ENCODE measurements around the gene SPIRE2. TPM values are rescaled to one million over a fixed set of nuclear protein-coding genes. Genes with fewer than 3 reads are reported as not detected.
A peak's percentile ranks its signal among the peaks of the same experiment; 100 is the strongest.

The SPIRE2 gene
- total and polyA plus RNA-seq, 2 of the 4 experiments (the other 2 are of a cell fraction) = 0.72 to 1.9 TPM

DNA sequence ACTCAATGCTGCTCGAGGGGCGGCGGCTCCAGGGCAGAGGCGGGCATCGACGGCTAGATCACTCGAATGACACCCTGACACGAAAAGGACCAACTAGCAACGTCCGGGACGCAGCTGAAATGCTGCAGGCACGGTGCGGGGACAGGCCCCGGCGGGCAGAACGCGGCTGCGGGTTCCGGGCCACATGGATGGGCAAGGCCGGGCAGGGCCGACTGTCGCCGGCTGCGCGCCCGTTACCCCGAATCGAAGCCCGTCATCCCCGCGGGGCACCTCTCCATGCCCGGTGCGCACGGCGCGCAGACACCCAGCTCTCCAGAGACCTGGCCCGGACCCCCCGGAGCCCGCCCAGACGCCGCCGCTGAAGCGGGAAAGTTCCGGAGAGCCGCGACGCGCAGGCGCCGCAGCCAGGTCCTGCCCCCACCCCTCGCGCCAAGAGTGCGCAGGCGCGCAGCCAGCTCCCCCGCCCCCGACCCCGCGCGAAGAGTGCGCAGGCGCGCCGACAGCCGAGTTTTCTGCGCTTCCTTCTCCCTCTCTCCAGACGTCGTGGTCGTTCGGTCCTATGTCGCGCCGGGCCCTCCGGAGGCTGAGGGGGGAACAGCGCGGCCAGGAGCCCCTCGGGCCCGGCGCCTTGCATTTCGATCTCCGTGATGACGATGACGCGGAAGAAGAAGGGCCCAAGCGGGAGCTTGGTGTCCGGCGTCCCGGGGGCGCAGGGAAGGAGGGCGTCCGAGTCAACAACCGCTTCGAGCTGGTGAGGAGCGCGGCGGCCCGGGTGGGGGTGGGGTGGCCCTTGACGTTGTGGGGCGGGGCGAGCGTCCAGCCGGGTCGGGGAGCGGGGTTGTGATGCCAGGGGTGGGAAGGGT is 45.1 kb downstream of the SPIRE2 start, which contains the start of gene TCF25:
TCF25 (plus strand) TSS at position 484 of the 863 bp plus-strand sequence; CDS start at position 560, 76 bp downstream.
- H4K5ac ChIP-seq (ENCODE audit: low read depth, low read length) = peak within 1 kb of the TSS; percentile 97
- H3K4me2 ChIP-seq (ENCODE audit: low read depth, low read length) = peak within 1 kb of the TSS; percentile 89
- H3K56ac ChIP-seq (ENCODE audit: extremely low read depth, insufficient read depth, low read length) = peak within 1 kb of the TSS; percentile 98
- peak within 1 kb of the TSS; percentile 100 for H2AK9ac ChIP-seq (replicated peaks; ENCODE audit: low read depth, low read length, poor library complexity)
- peak within 1 kb of the TSS; percentile 99 to 100 for H4K8ac ChIP-seq (ENCODE audit: low read depth in 2 of 2, low read length in 2 of 2)
- peak within 1 kb of the TSS; percentile 99 for H3K14ac ChIP-seq (replicated peaks; ENCODE audit: low read depth, low read length)
- peak within 1 kb of the TSS; percentile 96 for H3K4me3 ChIP-seq (ENCODE audit: insufficient read depth, low read depth, low read length)
- dilution Hi-C loops (cut with HindIII; ENCODE audit: low sequenced_read_pairs, unreplicated experiment) (no loop called here), in situ Hi-C loops (cut with MboI; ENCODE audit: low sequenced_read_pairs) (no loop called here), intact Hi-C loops (cut with micrococcal nuclease) (no loop called here)
- CTCF ChIA-PET = interaction anchor here (0.6 kb wide), 1 partner anchor 9 kb away, joined by 3 read pairs; no protein-coding TSS in a partner anchor
- TF ChIP-seq RFX5 (IDR thresholded peaks at IDR 0.05; ENCODE audit: low read depth, low read length) (no peak), FOS (IDR thresholded peaks at IDR 0.05; ENCODE audit: low read depth, low read length) (no peak), USF2 (IDR thresholded peaks at IDR 0.05; ENCODE audit: low read depth, low read length) (no peak), MAZ (IDR thresholded peaks at IDR 0.05; ENCODE audit: borderline replicate concordance, low read depth, low read length) (peak; percentile 70; the same call in 1 of the 2 replicates), POLR2A (IDR thresholded peaks at IDR 0.05; ENCODE audit: low read depth, low read length) (peak; percentile 95), ELK1 (IDR thresholded peaks at IDR 0.05; ENCODE audit: borderline replicate concordance, low read depth, low read length) (no peak), CHD1 (IDR thresholded peaks at IDR 0.05; ENCODE audit: low read depth, low read length) (no peak; the same call in 1 of the 2 replicates), MXI1 (IDR thresholded peaks at IDR 0.05; ENCODE audit: borderline replicate concordance, low read depth, low read length) (no peak; the same call in 1 of the 2 replicates), BHLHE40 (IDR thresholded peaks at IDR 0.05; ENCODE audit: low read depth, low read length) (no peak), CEBPB (IDR thresholded peaks at IDR 0.05; ENCODE audit: low read depth, low read length) (no peak), MAFK (IDR thresholded peaks at IDR 0.05; ENCODE audit: low read depth, low read length) (no peak)
- TF ChIP-seq, protein P1, sequence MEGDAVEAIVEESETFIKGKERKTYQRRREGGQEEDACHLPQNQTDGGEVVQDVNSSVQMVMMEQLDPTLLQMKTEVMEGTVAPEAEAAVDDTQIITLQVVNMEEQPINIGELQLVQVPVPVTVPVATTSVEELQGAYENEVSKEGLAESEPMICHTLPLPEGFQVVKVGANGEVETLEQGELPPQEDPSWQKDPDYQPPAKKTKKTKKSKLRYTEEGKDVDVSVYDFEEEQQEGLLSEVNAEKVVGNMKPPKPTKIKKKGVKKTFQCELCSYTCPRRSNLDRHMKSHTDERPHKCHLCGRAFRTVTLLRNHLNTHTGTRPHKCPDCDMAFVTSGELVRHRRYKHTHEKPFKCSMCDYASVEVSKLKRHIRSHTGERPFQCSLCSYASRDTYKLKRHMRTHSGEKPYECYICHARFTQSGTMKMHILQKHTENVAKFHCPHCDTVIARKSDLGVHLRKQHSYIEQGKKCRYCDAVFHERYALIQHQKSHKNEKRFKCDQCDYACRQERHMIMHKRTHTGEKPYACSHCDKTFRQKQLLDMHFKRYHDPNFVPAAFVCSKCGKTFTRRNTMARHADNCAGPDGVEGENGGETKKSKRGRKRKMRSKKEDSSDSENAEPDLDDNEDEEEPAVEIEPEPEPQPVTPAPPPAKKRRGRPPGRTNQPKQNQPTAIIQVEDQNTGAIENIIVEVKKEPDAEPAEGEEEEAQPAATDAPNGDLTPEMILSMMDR (conservative IDR thresholded peaks at IDR 0.05; ENCODE audit: low read depth, low read length) = no peak
- H3K9me3 ChIP-seq (ENCODE audit: control insufficient read depth, insufficient read depth, low read length) = no peaks in the 10 kb centered on the region
- peaks cover 14% of the 10 kb centered on the region for H3K36me3 ChIP-seq (ENCODE audit: control insufficient read depth, insufficient read depth, low read length)
- peak; percentile 49 for ATAC-seq (ENCODE audit: low read depth)
- peak within 1 kb of the TSS; percentile 98 for H3K27ac ChIP-seq (ENCODE audit: insufficient read depth, low read length)
- H2AFZ ChIP-seq (replicated peaks; ENCODE audit: low read length, poor library complexity) = peak within 1 kb of the TSS; percentile 96
- no peak within 1 kb of the TSS for H2BK20ac ChIP-seq (ENCODE audit: low read depth, low read length)
- POLR2A ChIA-PET (ENCODE audit: unreplicated experiment) = interaction anchor here (0.5 to 0.6 kb wide), 2 partner anchors 27 to 35 kb away, joined by 3 to 4 read pairs; no protein-coding TSS in a partner anchor
- H2BK15ac ChIP-seq (ENCODE audit: low read depth, low read length) = peak within 1 kb of the TSS; percentile 36; the same call in 1 of the 3 replicates
- H2BK120ac ChIP-seq (ENCODE audit: low read depth, low read length) = peak within 1 kb of the TSS; percentile 83; the same call in 1 of the 2 replicates
- peak within 1 kb of the TSS; percentile 96 for H3K18ac ChIP-seq (ENCODE audit: low read depth, low read length)
- H4K20me1 ChIP-seq (ENCODE audit: insufficient read depth, low read length) = peaks cover 42% of the 10 kb centered on the region
- H2AK5ac ChIP-seq (ENCODE audit: low read depth, low read length) = peak within 1 kb of the TSS; percentile 100
- 1% methylated on average over 54 of the region's 104 CpGs; no CpG with 5 or more reads in 1 of the 2 experiments for WGBS, 2 experiments (ENCODE audit: extremely low coverage in 2 of 2, insufficient read length in 1 of 2)
- peaks cover 4% of the 10 kb centered on the region; the same call in 1 of the 2 replicates for H3K9me1 ChIP-seq (ENCODE audit: insufficient read depth, low read length)
- BruUV-seq (replicated peaks) = no TSS peak
- H4K91ac ChIP-seq (ENCODE audit: insufficient read depth, low read depth, low read length) = peak within 1 kb of the TSS; percentile 99
- H3K4ac ChIP-seq (ENCODE audit: low read depth, low read length) = peak within 1 kb of the TSS; percentile 99
- H3K79me1 ChIP-seq (ENCODE audit: low read depth in 1 of 2, low read length in 2 of 2) = peaks cover 11 to 47% of the 10 kb centered on the region in 2 experiments
- H3K4me1 ChIP-seq (ENCODE audit: control insufficient read depth, insufficient read depth, low read length) = peaks cover 9% of the 10 kb centered on the region
- H3K27me3 ChIP-seq (ENCODE audit: control insufficient read depth, insufficient read depth, low read length) = no peaks in the 10 kb centered on the region
- peak within 1 kb of the TSS; percentile 98 for H2BK5ac ChIP-seq (ENCODE audit: low read depth, low read length, poor library complexity, severe bottlenecking)
- peak; percentile 79 for DNase-seq
- peak within 1 kb of the TSS; percentile 97 for H3K23ac ChIP-seq (ENCODE audit: low read depth, low read length)
- H3K9ac ChIP-seq (ENCODE audit: low read depth, low read length) = peak within 1 kb of the TSS; percentile 99

Data from IMR-90 (cell line).